ENCODE data around the gene PREP.

DNA sequence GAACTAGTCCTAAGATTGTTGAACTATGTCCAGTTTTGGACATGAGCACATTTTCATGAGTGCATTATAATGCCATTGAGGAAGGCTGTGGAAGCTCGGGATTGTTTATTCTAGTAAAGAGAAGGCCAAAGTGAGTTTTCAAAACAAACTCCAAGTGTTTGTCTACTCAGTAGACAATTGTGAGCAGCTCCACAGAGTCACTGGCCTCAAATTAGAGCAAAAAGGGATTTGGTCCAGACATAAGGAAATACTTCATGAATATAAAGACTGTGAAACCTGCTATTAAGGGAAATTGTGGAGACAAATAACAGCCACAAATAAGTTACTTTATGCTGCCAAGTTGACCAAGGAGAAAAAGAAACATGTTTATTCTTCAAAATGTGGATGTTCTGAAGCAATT, 42.6 kb upstream of the PREP start:
- TF ChIP-seq, protein P1, sequence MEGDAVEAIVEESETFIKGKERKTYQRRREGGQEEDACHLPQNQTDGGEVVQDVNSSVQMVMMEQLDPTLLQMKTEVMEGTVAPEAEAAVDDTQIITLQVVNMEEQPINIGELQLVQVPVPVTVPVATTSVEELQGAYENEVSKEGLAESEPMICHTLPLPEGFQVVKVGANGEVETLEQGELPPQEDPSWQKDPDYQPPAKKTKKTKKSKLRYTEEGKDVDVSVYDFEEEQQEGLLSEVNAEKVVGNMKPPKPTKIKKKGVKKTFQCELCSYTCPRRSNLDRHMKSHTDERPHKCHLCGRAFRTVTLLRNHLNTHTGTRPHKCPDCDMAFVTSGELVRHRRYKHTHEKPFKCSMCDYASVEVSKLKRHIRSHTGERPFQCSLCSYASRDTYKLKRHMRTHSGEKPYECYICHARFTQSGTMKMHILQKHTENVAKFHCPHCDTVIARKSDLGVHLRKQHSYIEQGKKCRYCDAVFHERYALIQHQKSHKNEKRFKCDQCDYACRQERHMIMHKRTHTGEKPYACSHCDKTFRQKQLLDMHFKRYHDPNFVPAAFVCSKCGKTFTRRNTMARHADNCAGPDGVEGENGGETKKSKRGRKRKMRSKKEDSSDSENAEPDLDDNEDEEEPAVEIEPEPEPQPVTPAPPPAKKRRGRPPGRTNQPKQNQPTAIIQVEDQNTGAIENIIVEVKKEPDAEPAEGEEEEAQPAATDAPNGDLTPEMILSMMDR (IDR thresholded peaks at IDR 0.05; ENCODE audit: insufficient read depth, low read depth, low read length): no peak
- no peak for TF ChIP-seq EZH2 (IDR thresholded peaks at IDR 0.05; ENCODE audit: insufficient read depth, low read length)

Data from astrocyte (in vitro differentiated cells and primary cell).